Measurements from ENCODE around the gene ANXA1.

GRCh38 chr9:73118286-73118685, 33.4 kb upstream of the ANXA1 start:
- TF ChIP-seq, protein P1, sequence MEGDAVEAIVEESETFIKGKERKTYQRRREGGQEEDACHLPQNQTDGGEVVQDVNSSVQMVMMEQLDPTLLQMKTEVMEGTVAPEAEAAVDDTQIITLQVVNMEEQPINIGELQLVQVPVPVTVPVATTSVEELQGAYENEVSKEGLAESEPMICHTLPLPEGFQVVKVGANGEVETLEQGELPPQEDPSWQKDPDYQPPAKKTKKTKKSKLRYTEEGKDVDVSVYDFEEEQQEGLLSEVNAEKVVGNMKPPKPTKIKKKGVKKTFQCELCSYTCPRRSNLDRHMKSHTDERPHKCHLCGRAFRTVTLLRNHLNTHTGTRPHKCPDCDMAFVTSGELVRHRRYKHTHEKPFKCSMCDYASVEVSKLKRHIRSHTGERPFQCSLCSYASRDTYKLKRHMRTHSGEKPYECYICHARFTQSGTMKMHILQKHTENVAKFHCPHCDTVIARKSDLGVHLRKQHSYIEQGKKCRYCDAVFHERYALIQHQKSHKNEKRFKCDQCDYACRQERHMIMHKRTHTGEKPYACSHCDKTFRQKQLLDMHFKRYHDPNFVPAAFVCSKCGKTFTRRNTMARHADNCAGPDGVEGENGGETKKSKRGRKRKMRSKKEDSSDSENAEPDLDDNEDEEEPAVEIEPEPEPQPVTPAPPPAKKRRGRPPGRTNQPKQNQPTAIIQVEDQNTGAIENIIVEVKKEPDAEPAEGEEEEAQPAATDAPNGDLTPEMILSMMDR (IDR thresholded peaks at IDR 0.05) = no peak
- no peak for TF ChIP-seq REST (IDR thresholded peaks at IDR 0.05; ENCODE audit: insufficient read depth in 1 of 2, low read depth in 2 of 2, low read length in 1 of 2)
- TF ChIP-seq SIN3A (IDR thresholded peaks at IDR 0.05; ENCODE audit: borderline replicate concordance, insufficient read depth, low read depth, low read length) = no peak

Data from Panc1 (cell line).